H1 (cell line): Measurements from ENCODE around the gene WDR90. TPM values are rescaled to one million over a fixed set of nuclear protein-coding genes. Genes with fewer than 3 reads are reported as not detected.

Source experiments
- CTCF ChIA-PET: fragments of 300-600 bp; sonication (Branson Sonifier 250); formaldehyde crosslinking; loops from one replicate; lab custom pipeline; 2021; ENCODE audit not compliant: partially characterized antibody; lab: Charles Lee
- POLR2A ChIA-PET: fragments of 300-600 bp; sonication (Branson Sonifier 250); formaldehyde crosslinking; loops from one replicate; lab custom pipeline; 2021; ENCODE audit warnings: inconsistent platforms; ENCODE audit not compliant: partially characterized antibody; lab: Charles Lee
- DNase-seq, 2 experiments: peaks; one replicate each; pipeline versions ENCODE4 v3.0.0 to v3.0.0-alpha.2; 2010 to 2022; ENCODE audit warnings: low spot score in 2 of 2, low read depth in 1 of 2, mixed read lengths in 1 of 2
- FAIRE-seq: peaks from 2 replicates; lab custom pipeline; 2011; peaks lifted over from hg19 to GRCh38; lab: Jason Lieb, UNC
- H2AFZ ChIP-seq: 2 replicates; pipeline ENCODE4 v1.8.1; 2012; ENCODE audit warnings: low read length, inconsistent platforms
- H2AK5ac ChIP-seq: 2 replicates; pipeline ENCODE4 v1.6.1; 2013; ENCODE audit warnings: low read depth, low read length
- H2BK120ac ChIP-seq: replicated peaks from 2 replicates; pipeline ENCODE3; 2013; ENCODE audit warnings: low read depth, low read length, inconsistent platforms
- H2BK12ac ChIP-seq: 2 replicates; pipeline ENCODE4 v1.6.1; 2013; ENCODE audit warnings: low read depth, low read length
- H2BK15ac ChIP-seq: 2 replicates; pipeline ENCODE4 v1.6.1; 2013; ENCODE audit warnings: low read length
- H2BK20ac ChIP-seq: 2 replicates; pipeline ENCODE4 v1.6.1; 2013; ENCODE audit warnings: low read length
- H2BK5ac ChIP-seq: 2 replicates; pipeline ENCODE4 v1.6.1; 2013; ENCODE audit warnings: low read depth, low read length
- H3K14ac ChIP-seq: 2 replicates; pipeline ENCODE4 v1.6.1; 2013; ENCODE audit warnings: inconsistent platforms; ENCODE audit not compliant: insufficient read length
- H3K18ac ChIP-seq: 2 replicates; pipeline ENCODE4 v1.6.1; 2013; ENCODE audit warnings: low read length; ENCODE audit errors: extremely low read depth
- H3K23ac ChIP-seq: 2 replicates; pipeline ENCODE4 v1.6.1; 2013; ENCODE audit warnings: inconsistent platforms; ENCODE audit not compliant: insufficient read length
- H3K23me2 ChIP-seq: 2 replicates; pipeline ENCODE4 v1.6.1; 2013; ENCODE audit warnings: low read depth, low read length
- H3K27ac ChIP-seq: 2 replicates; pipeline ENCODE4 v1.6.1; 2011; ENCODE audit warnings: low read depth, low read length, inconsistent platforms
- H3K27me3 ChIP-seq, 4 experiments: replicated peaks in 1 of 4; 1 replicate in 1 of 4; 2 replicates in 3 of 4; pipeline versions ENCODE4 v1.6.1 to v1.8.1; 2011 to 2013; ENCODE audit warnings: low read length in 3 of 4, mild to moderate bottlenecking in 3 of 4, inconsistent platforms in 2 of 4, mixed read lengths in 2 of 4, moderate library complexity in 1 of 4; ENCODE audit not compliant: control insufficient read depth in 3 of 4, insufficient read depth in 3 of 4; ENCODE audit errors: extremely low read depth in 1 of 4
- H3K36me3 ChIP-seq, 4 experiments: 2 replicates each; pipeline versions ENCODE4 v1.6.1 to v1.8.1; 2011 to 2013; ENCODE audit warnings: mild to moderate bottlenecking in 4 of 4, low read length in 3 of 4, moderate library complexity in 2 of 4, control low read depth in 1 of 4, inconsistent platforms in 1 of 4; ENCODE audit not compliant: insufficient read depth in 4 of 4, control insufficient read depth in 2 of 4
- H3K4ac ChIP-seq: replicated peaks from 2 replicates; pipeline ENCODE3; 2013; ENCODE audit warnings: low read length, low read depth, mixed read lengths, inconsistent platforms; ENCODE audit not compliant: insufficient read length
- H3K4me1 ChIP-seq, 4 experiments: replicated peaks in 1 of 4; 1 replicate in 1 of 4; 2 replicates in 3 of 4; pipeline versions ENCODE4 v1.6.1 to v1.8.1; 2011 to 2013; ENCODE audit warnings: low read length in 3 of 4, inconsistent platforms in 2 of 4, mixed read lengths in 1 of 4; ENCODE audit not compliant: insufficient read depth in 4 of 4, control insufficient read depth in 3 of 4
- H3K4me2 ChIP-seq, 2 experiments: 2 replicates each; pipeline versions ENCODE4 v1.6.1 to v1.8.1; 2011 to 2013; ENCODE audit warnings: low read depth in 2 of 2, low read length in 2 of 2, control low read depth in 1 of 2, inconsistent platforms in 1 of 2, mild to moderate bottlenecking in 1 of 2; ENCODE audit not compliant: insufficient read depth in 1 of 2
- H3K4me3 ChIP-seq, 4 experiments: fragments of 200-600, 300-600 bp in 1 of 4; sonication (generic), shearing (Covaris generic), sonication (Bioruptor Twin) in 1 of 4; 2 replicates each; pipeline versions ENCODE4 v1.5.1 to v1.8.1; 2011 to 2016; ENCODE audit warnings: low read length in 4 of 4, low read depth in 3 of 4, control low read depth in 2 of 4, inconsistent platforms in 2 of 4, mild to moderate bottlenecking in 2 of 4, mixed read lengths in 1 of 4, moderate library complexity in 1 of 4; ENCODE audit not compliant: insufficient read depth in 2 of 4; ENCODE audit errors: extremely low read depth in 1 of 4
- H3K56ac ChIP-seq: replicated peaks from 2 replicates; pipeline ENCODE3; 2013; ENCODE audit warnings: low read depth, mild to moderate bottlenecking, mixed read lengths, low read length, inconsistent platforms; ENCODE audit not compliant: insufficient read length
- H3K79me1 ChIP-seq: 2 replicates; pipeline ENCODE4 v1.6.1; 2013; ENCODE audit warnings: low read depth, low read length, control low read depth
- H3K79me2 ChIP-seq, 2 experiments: 2 replicates each; pipeline versions ENCODE4 v1.6.1 to v1.8.1; 2012 to 2013; ENCODE audit warnings: low read length in 2 of 2, mild to moderate bottlenecking in 2 of 2, inconsistent platforms in 1 of 2; ENCODE audit not compliant: insufficient read depth in 2 of 2, control insufficient read depth in 1 of 2
- H3K9ac ChIP-seq, 4 experiments: replicated peaks in 1 of 4; 1 replicate in 1 of 4; 2 replicates in 3 of 4; pipeline versions ENCODE4 v1.6.1 to v1.8.1; 2011 to 2013; ENCODE audit warnings: low read depth in 3 of 4, low read length in 3 of 4, control low read depth in 2 of 4, mild to moderate bottlenecking in 2 of 4, moderate library complexity in 2 of 4, inconsistent platforms in 1 of 4; ENCODE audit errors: extremely low read depth in 1 of 4
- H3K9me3 ChIP-seq, 2 experiments: 2 replicates each; pipeline versions ENCODE4 v1.6.1 to v1.8.1; 2012 to 2013; ENCODE audit warnings: mild to moderate bottlenecking in 2 of 2, moderate library complexity in 2 of 2, control low read depth in 1 of 2, inconsistent platforms in 1 of 2, low read depth in 1 of 2, low read length in 1 of 2, mixed read lengths in 1 of 2; ENCODE audit not compliant: insufficient read depth in 2 of 2
- H4K20me1 ChIP-seq, 2 experiments: replicated peaks in 1 of 2; 2 replicates each; pipeline versions ENCODE3 to v1.8.1; 2011 to 2013; ENCODE audit warnings: inconsistent platforms in 2 of 2, low read length in 2 of 2, mild to moderate bottlenecking in 1 of 2; ENCODE audit not compliant: insufficient read depth in 2 of 2, control insufficient read depth in 1 of 2
- H4K5ac ChIP-seq: 2 replicates; pipeline ENCODE4 v1.6.1; 2013; ENCODE audit warnings: low read length, low read depth, mixed read lengths, inconsistent platforms; ENCODE audit not compliant: insufficient read length
- H4K8ac ChIP-seq: 2 replicates; pipeline ENCODE4 v1.8.0; 2013; ENCODE audit warnings: mild to moderate bottlenecking, moderate library complexity, low read length, inconsistent platforms; ENCODE audit not compliant: insufficient read depth; ENCODE audit errors: extremely low read depth
- H4K91ac ChIP-seq: replicated peaks from 2 replicates; pipeline ENCODE3; 2013; ENCODE audit warnings: low read length, mixed read lengths, inconsistent platforms; ENCODE audit not compliant: insufficient read length
- EZH2 ChIP-seq: fragments of 200-600 bp; sonication (generic); IDR thresholded peaks from 2 replicates; pipeline ENCODE4 v1.7.1; 2012; ENCODE audit warnings: low read depth, mild to moderate bottlenecking, moderate library complexity, low read length, inconsistent platforms; ENCODE audit not compliant: severe bottlenecking
- GABPA ChIP-seq: IDR thresholded peaks from 2 replicates; pipeline ENCODE4 v1.6.1; 2011; ENCODE audit warnings: mild to moderate bottlenecking, low read length, moderate library complexity, borderline replicate concordance; ENCODE audit not compliant: insufficient read depth
- RFX5 ChIP-seq: IDR thresholded peaks from 2 replicates; pipeline ENCODE4 v1.6.1; 2011; ENCODE audit warnings: low read depth, low read length, improper control_type of control experiment, borderline replicate concordance
- RXRA ChIP-seq: IDR thresholded peaks from 2 replicates; pipeline ENCODE4 v1.6.1; 2011; ENCODE audit warnings: low read depth, mild to moderate bottlenecking, low read length, moderate library complexity; ENCODE audit not compliant: insufficient read depth
- TCF12 ChIP-seq: IDR thresholded peaks from 2 replicates; pipeline ENCODE4 v1.6.1; 2011; ENCODE audit warnings: low read depth, mild to moderate bottlenecking, low read length
- WGBS, 2 experiments: shearing (Covaris generic) in 1 of 2; methylation state at CpG; one replicate each; pipeline versions ENCODE4 v1.1.6 to v1.1.7; 2013 to 2015; ENCODE audit warnings: low lambda C conversion rate in 2 of 2, mixed read lengths in 2 of 2, inconsistent platforms in 1 of 2, low coverage in 1 of 2, missing lambda C conversion rate in 1 of 2; ENCODE audit not compliant: insufficient replicate concordance in 2 of 2, insufficient coverage in 1 of 2, insufficient read length in 1 of 2; ENCODE audit errors: extremely low coverage in 1 of 2, missing lambda C conversion rate in 1 of 2; 5-methylcytosine and 5-hydroxymethylcytosine counted together
- polyA plus RNA-seq, 7 experiments: library from polyadenylated mRNA; depleted of rRNA in 3 of 7; stranded (reverse) in 5 of 7; unstranded in 2 of 7; fragments of >200 nt in 5 of 7; fragments of 200-250 nt in 2 of 7; gene quantifications; 1 replicate in 5 of 7; 2 replicates in 1 of 7; 4 replicates in 1 of 7; pipeline versions ENCODE4 v1.2.1 to v1.2.3, GENCODE V29; 2011 to 2013; ENCODE audit warnings: missing spikeins in 2 of 7, mixed read lengths in 2 of 7
- total RNA-seq: library from RNA; stranded (reverse); fragmentation: NEBNext Ultra II Directional; extraction: Animal tissue kit (Norgen Biotek cat#: 25700); gene quantifications from 2 replicates; pipeline ENCODE4 v1.2.1, GENCODE V29; 2021

WDR90 gene
- total and polyA plus RNA-seq, 2 of the 8 experiments (the other 6 are each of a cell fraction or from before 2014, with no cell fraction given): 24.0 to 47.2 TPM

DNA sequence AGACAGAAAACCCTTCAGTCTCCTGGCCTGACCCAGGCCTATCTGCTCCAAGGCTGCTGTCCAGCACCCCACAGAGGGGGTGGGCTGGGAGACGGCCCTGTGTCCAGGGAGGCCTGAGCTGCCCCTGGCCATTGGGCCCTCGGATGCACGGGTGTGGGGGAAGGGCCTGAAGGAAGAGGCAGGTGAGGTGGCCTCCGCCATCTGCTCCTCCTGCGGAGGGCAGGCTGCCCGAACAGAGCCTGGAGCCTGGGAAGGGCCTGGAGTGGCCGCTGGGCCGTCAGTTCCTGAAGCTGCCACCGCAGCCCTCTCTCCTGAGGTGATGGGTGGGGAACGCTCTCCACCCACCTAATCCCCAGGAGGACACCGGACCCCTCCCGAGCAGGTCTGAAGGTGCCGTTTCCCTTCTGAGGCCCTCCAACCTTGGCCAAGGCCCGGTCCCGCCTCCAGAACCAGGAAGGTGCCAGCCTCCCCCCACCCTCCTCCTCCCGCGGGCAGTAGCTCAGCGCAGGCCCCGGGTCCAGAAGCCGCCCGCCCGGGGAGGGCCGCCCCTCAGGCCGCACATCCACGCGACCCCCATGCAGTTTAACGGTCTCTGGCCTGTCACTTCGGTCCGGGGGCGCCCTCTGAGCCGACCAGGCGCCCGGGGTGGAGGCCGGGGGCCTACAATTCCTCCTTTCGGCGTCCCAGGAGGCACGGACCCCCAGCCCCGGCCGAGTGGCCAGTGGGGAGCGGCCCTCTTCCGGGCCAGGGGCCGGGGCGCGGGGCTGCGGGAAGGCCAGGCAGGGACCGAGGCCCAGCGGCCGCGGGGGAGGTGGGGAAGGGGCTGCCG is 55.6 kb downstream of the WDR90 start:
- H2BK15ac ChIP-seq: no peak overlapping the region
- CTCF ChIA-PET: interaction anchor here (1.1 to 33.4 kb wide), 6 partner anchors 8 to 80 kb away, joined by 3 to 977 read pairs (median 4); partner anchors contain the start of genes ANTKMT, CCDC78, CIAO3 and HAGHL

More for the DNA sequence above, 55.6 kb downstream of the WDR90 start:
- Histone ChIP-seq H2BK12ac (no peak overlapping the region), H3K4ac (no peak overlapping the region), H3K23ac (no peak overlapping the region), H3K9me3 (no peaks in the 10 kb centered on the region), H2AFZ (no peak overlapping the region), H2BK20ac (no peak overlapping the region), H3K27me3 (peaks cover 61 to 93% (median 85%) of the 10 kb centered on the region in 4 experiments), H3K18ac (no peak overlapping the region), H2BK5ac (no peak overlapping the region), H4K20me1 (peaks cover 8 to 30% of the 10 kb centered on the region in 2 experiments), H3K4me1 (peaks cover 0 to 9% (median 3%) of the 10 kb centered on the region in 4 experiments; a peak in 4 of 7 replicates), H3K56ac (no peak overlapping the region), H3K79me1 (no peaks in the 10 kb centered on the region), H4K91ac (no peak overlapping the region), H3K23me2 (peaks cover 12% of the 10 kb centered on the region; the same call in 1 of the 2 replicates), H3K27ac (no peak overlapping the region), H3K36me3 (no peaks in the 10 kb centered on the region), H3K4me2 (peak overlapping the region; percentile 56 to 66; a peak in 3 of 4 replicates), H3K14ac (no peak overlapping the region), H3K79me2 (no peaks in the 10 kb centered on the region), H2BK120ac (no peak overlapping the region), H4K8ac (no peak overlapping the region; the same call in 1 of the 2 replicates), H3K9ac (no peak overlapping the region), H3K4me3 (peak overlapping the region in 3 of 4 experiments; percentile 17 to 56 (median 34); a peak in 3 of 8 replicates), H2AK5ac (no peak overlapping the region), H4K5ac (no peak overlapping the region)
- no peak for FAIRE-seq
- DNase-seq: peak in 1 of 2 experiments; percentile 58
- POLR2A ChIA-PET: interaction anchor here (1.1 to 4.5 kb wide), 7 partner anchors 9 to 96 kb away, joined by 3 to 30 read pairs (median 5); partner anchors contain the start of genes ANTKMT, CCDC78, GNG13 and WDR24
- WGBS, 2 experiments: 41% methylated on average over 24 of the region's 50 CpGs; no CpG with 5 or more reads in 1 of the 2 experiments
- no peak for TF ChIP-seq RXRA
- no peak for TF ChIP-seq TCF12
- 0 out of 2 replicates have a peak, but pooled peaks have one; percentile 46 for TF ChIP-seq GABPA
- no peak for TF ChIP-seq RFX5
- TF ChIP-seq EZH2: peak; percentile 15
